Endodermal cell (in vitro differentiated cells): ENCODE results near the gene CAVIN3. TPM values are rescaled to one million over a fixed set of nuclear protein-coding genes. Genes with fewer than 3 reads are reported as not detected.

Experiments used
- DNase-seq: peaks from one replicate; pipeline ENCODE4 v3.0.0-alpha.2; 2017
- H3K27ac ChIP-seq: 2 replicates; pipeline ENCODE4 v1.5.1; 2013; ENCODE audit warnings: mild to moderate bottlenecking, low read depth, low read length, moderate library complexity
- H3K27me3 ChIP-seq: 2 replicates; pipeline ENCODE4 v1.6.1; 2013; ENCODE audit warnings: mild to moderate bottlenecking, low read length, moderate library complexity; ENCODE audit not compliant: insufficient read depth, control insufficient read depth, poor library complexity, severe bottlenecking
- H3K36me3 ChIP-seq: 2 replicates; pipeline ENCODE4 v1.7.0; 2013; ENCODE audit warnings: mild to moderate bottlenecking, low read length, moderate library complexity; ENCODE audit not compliant: control insufficient read depth, insufficient read depth
- H3K4me1 ChIP-seq: one replicate; pipeline ENCODE4 v1.7.0; 2013; ENCODE audit warnings: low read length; ENCODE audit not compliant: control insufficient read depth, insufficient read depth
- H3K4me3 ChIP-seq: 2 replicates; pipeline ENCODE4 v1.5.1; 2013; ENCODE audit warnings: mild to moderate bottlenecking, low read length, moderate library complexity
- H3K9ac ChIP-seq: 2 replicates; pipeline ENCODE4 v1.6.1; 2013; ENCODE audit warnings: mild to moderate bottlenecking, low read length, moderate library complexity; ENCODE audit not compliant: poor library complexity, severe bottlenecking; ENCODE audit errors: extremely low read depth
- H3K9me3 ChIP-seq: 2 replicates; pipeline ENCODE4 v1.6.1; 2013; ENCODE audit warnings: mild to moderate bottlenecking, low read length, moderate library complexity; ENCODE audit not compliant: control insufficient read depth
- H3K27ac Mint-ChIP-seq: 2 replicates; pipeline ENCODE4 v1.8.0; 2020; ENCODE audit warnings: mixed read lengths
- H3K27me3 Mint-ChIP-seq: 2 replicates; pipeline ENCODE4 v1.8.0; 2021; ENCODE audit warnings: mild to moderate bottlenecking, mixed read lengths; ENCODE audit not compliant: insufficient read depth
- H3K36me3 Mint-ChIP-seq: 2 replicates; pipeline ENCODE4 v1.8.0; 2020; ENCODE audit warnings: low read depth, mixed read lengths
- H3K4me1 Mint-ChIP-seq: 2 replicates; pipeline ENCODE4 v1.8.0; 2020; ENCODE audit warnings: mixed read lengths
- H3K4me3 Mint-ChIP-seq: 2 replicates; pipeline ENCODE4 v1.8.0; 2020; ENCODE audit warnings: mild to moderate bottlenecking, moderate library complexity, mixed read lengths
- H3K9me3 Mint-ChIP-seq: 2 replicates; pipeline ENCODE4 v1.8.0; 2020; ENCODE audit warnings: mild to moderate bottlenecking, mixed read lengths
- WGBS, 2 experiments: methylation state at CpG; one replicate each; pipeline versions ENCODE4 v1.1.5 to v1.1.7; 2013; ENCODE audit warnings: missing lambda C conversion rate in 2 of 2, mixed read lengths in 1 of 2; ENCODE audit not compliant: insufficient coverage in 1 of 2, insufficient read length in 1 of 2; 5-methylcytosine and 5-hydroxymethylcytosine counted together
- total RNA-seq, 2 donors: library from RNA; stranded (reverse); fragmentation: NEBNext Ultra II Directional in 1 of 2; extraction: Animal tissue kit (Norgen Biotek cat#: 25700) in 1 of 2; gene quantifications; 2 replicates in 1 of 2; 3 replicates in 1 of 2; pipeline ENCODE4 v1.2.1, GENCODE V29; 2021
- TF ChIP-seq, protein P1 (sequence below): fragments of 200-600 bp; sonication (generic); conservative IDR thresholded peaks from 2 replicates; pipeline ENCODE4 v1.5.0; 2021; ENCODE audit warnings: antibody characterized with exemption, mild to moderate bottlenecking

CAVIN3 gene
- total RNA-seq, 2 donors from 2014 or later: 42.2 to 70.2 TPM

DNA sequence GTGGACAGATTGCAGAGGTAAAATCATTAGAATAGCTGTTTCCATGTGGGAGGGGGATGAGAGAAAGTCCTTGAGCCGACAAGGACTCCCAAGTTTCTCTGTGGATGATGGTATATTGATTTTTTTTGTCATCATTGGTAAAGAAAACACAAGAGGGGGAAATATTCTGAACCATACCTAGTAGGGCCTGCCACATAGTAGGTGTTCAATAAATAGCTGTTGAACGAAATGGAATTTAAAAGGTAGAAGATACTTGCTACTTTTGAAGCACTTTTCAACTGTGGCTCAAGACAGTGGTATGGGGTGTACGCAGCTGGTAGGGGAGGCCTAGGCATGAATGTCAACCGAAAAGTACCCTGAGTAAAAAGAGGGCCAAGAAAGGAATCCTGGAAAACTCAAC is 2.1 kb downstream of the CAVIN3 start:
- 89% methylated on average over 4 of the region's 4 CpGs for WGBS, 2 experiments
- Mint-ChIP-seq H3K4me3 (peak overlapping the region; percentile 83), H3K27me3 (no peaks in the 10 kb centered on the region), H3K27ac (peak overlapping the region; percentile 91), H3K4me1 (peaks cover 59% of the 10 kb centered on the region), H3K36me3 (peaks cover 7% of the 10 kb centered on the region), H3K9me3 (no peaks in the 10 kb centered on the region)
- Histone ChIP-seq H3K4me3 (peak overlapping the region; percentile 94), H3K27ac (no peak overlapping the region), H3K36me3 (peaks cover 10% of the 10 kb centered on the region), H3K27me3 (no peaks in the 10 kb centered on the region), H3K9ac (peak overlapping the region; percentile 98), H3K4me1 (peaks cover 9% of the 10 kb centered on the region), H3K9me3 (no peaks in the 10 kb centered on the region)
- TF ChIP-seq, protein P1, sequence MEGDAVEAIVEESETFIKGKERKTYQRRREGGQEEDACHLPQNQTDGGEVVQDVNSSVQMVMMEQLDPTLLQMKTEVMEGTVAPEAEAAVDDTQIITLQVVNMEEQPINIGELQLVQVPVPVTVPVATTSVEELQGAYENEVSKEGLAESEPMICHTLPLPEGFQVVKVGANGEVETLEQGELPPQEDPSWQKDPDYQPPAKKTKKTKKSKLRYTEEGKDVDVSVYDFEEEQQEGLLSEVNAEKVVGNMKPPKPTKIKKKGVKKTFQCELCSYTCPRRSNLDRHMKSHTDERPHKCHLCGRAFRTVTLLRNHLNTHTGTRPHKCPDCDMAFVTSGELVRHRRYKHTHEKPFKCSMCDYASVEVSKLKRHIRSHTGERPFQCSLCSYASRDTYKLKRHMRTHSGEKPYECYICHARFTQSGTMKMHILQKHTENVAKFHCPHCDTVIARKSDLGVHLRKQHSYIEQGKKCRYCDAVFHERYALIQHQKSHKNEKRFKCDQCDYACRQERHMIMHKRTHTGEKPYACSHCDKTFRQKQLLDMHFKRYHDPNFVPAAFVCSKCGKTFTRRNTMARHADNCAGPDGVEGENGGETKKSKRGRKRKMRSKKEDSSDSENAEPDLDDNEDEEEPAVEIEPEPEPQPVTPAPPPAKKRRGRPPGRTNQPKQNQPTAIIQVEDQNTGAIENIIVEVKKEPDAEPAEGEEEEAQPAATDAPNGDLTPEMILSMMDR: no peak
- DNase-seq: no peak

DNA sequence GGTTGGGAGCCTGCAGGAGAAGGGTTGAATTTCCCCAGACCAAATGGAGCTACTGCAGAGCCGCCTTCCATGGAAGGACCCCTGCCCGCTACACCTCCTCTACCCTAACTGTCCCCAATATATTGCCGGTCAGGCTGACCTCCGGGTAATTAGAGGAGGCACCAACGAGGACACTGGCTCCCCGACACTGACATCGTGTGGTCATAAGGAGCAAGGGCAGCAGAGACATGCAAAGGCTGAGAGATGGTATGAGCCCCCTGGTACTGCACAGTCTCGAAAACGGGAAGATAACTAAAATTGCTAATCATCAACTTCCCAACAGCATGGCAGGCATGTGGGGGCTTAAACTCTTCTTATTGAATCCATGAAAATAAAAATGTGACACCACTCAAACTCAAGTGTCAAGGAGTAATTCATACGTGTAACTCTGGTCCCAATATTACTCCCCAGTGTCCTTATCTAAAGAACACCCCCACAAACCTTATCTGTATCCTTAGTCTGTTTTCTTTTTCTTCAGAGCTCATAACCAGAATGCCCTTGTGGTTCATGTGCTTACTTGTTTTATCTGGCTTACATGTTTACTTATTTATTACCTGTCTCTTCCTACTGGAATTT is 4.4 kb downstream of the CAVIN3 start:
- TF ChIP-seq, protein P1: peak; percentile 91
- H3K4me1 Mint-ChIP-seq: peaks cover 39% of the 10 kb centered on the region
- no peaks in the 10 kb centered on the region for H3K27me3 ChIP-seq
- no peak overlapping the region for H3K27ac ChIP-seq
- 20% methylated on average over 6 to 10 of the region's 10 CpGs for WGBS, 2 experiments
- no peaks in the 10 kb centered on the region for H3K9me3 ChIP-seq
- H3K27ac Mint-ChIP-seq: no peak overlapping the region
- peaks cover 7% of the 10 kb centered on the region for H3K36me3 Mint-ChIP-seq
- H3K4me3 Mint-ChIP-seq: no peak overlapping the region
- H3K4me3 ChIP-seq: no peak overlapping the region
- H3K27me3 Mint-ChIP-seq: no peaks in the 10 kb centered on the region
- no peak overlapping the region for H3K9ac ChIP-seq
- H3K4me1 ChIP-seq: peaks cover 7% of the 10 kb centered on the region
- peak; percentile 86 for DNase-seq
- no peaks in the 10 kb centered on the region for H3K9me3 Mint-ChIP-seq
- H3K36me3 ChIP-seq: peaks cover 10% of the 10 kb centered on the region

DNA sequence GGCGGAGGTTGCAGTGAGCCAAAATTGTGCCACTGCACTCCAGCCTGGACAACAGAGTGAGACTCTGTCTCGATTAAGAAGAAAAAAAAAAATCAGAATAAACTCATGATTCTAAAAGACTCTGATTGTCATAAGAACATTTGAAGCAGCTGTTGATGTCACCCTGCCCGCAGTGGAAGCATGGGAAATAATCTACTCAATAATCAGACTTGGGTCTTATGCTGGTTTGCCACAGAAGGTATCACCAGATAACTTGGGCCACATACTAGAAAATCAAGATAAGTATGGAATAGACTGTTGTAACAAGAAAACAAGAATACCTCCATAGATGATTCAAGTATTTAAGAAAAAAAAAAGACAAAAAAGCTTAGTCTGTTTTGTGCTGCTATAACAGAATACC is 8.2 kb downstream of the CAVIN3 start:
- Histone ChIP-seq H3K27ac (no peak overlapping the region), H3K27me3 (no peaks in the 10 kb centered on the region), H3K9ac (no peak overlapping the region), H3K4me1 (peaks cover 3% of the 10 kb centered on the region), H3K36me3 (no peaks in the 10 kb centered on the region), H3K4me3 (no peak overlapping the region), H3K9me3 (no peaks in the 10 kb centered on the region)
- WGBS, 2 experiments: 94 to 100% methylated on average over 3 of the region's 3 CpGs
- TF ChIP-seq, protein P1: no peak
- peaks cover 27% of the 10 kb centered on the region for H3K4me1 Mint-ChIP-seq
- H3K27ac Mint-ChIP-seq: no peak overlapping the region
- no peak overlapping the region for H3K4me3 Mint-ChIP-seq
- no peaks in the 10 kb centered on the region for H3K27me3 Mint-ChIP-seq
- no peak for DNase-seq
- H3K36me3 Mint-ChIP-seq: no peaks in the 10 kb centered on the region
- H3K9me3 Mint-ChIP-seq: no peaks in the 10 kb centered on the region
